Naive B cell (primary cell): Measurements from ENCODE around the gene SH3TC1. TPM values are rescaled to one million over a fixed set of nuclear protein-coding genes. Genes with fewer than 3 reads are reported as not detected.

ENCODE experiments used
- ATAC-seq, 2 donors: fragments of 150-1000 bp; cut with Tn5 transposase; 2 replicates each; pipeline ENCODE4 v1.10.0; 2021; ENCODE audit warnings: low read depth in 2 of 2, mild to moderate bottlenecking in 2 of 2, moderate library complexity in 2 of 2
- DNase-seq: peaks from one replicate; pipeline ENCODE4 v3.0.0; 2022
- H3K27ac Mint-ChIP-seq, 6 donors: one replicate each; pipeline ENCODE4 v1.8.0; 2020 to 2022; ENCODE audit warnings: mild to moderate bottlenecking in 6 of 6, mixed read lengths in 6 of 6, moderate library complexity in 5 of 6, inconsistent platforms in 2 of 6
- H3K27me3 Mint-ChIP-seq, 3 donors: one replicate each; pipeline ENCODE4 v1.8.0; 2021 to 2022; ENCODE audit warnings: mixed read lengths in 3 of 3, mild to moderate bottlenecking in 1 of 3
- H3K36me3 Mint-ChIP-seq, 2 donors: one replicate each; pipeline ENCODE4 v1.8.0; 2020 to 2022; ENCODE audit warnings: mixed read lengths in 2 of 2, inconsistent platforms in 1 of 2, mild to moderate bottlenecking in 1 of 2
- H3K4me1 Mint-ChIP-seq, 3 donors: one replicate each; pipeline ENCODE4 v1.8.0; 2020 to 2022; ENCODE audit warnings: mixed read lengths in 3 of 3, inconsistent platforms in 1 of 3, mild to moderate bottlenecking in 1 of 3, moderate library complexity in 1 of 3
- H3K4me3 Mint-ChIP-seq, 8 donors: one replicate each; pipeline ENCODE4 v1.8.0; 2020 to 2022; ENCODE audit warnings: mild to moderate bottlenecking in 8 of 8, mixed read lengths in 8 of 8, moderate library complexity in 8 of 8, inconsistent platforms in 2 of 8
- H3K9me3 Mint-ChIP-seq, 7 donors: one replicate each; pipeline ENCODE4 v1.8.0; 2020 to 2022; ENCODE audit warnings: mixed read lengths in 7 of 7, mild to moderate bottlenecking in 5 of 7, inconsistent platforms in 2 of 7, moderate library complexity in 1 of 7
- polyA plus RNA-seq, 6 donors: library from polyadenylated mRNA; unstranded; fragments of 300-500 nt; fragmentation: Illumina TruSeq; gene quantifications; one replicate each; pipeline ENCODE4 v1.2.3, GENCODE V29; 2021; ENCODE audit warnings: low read depth in 6 of 6

SH3TC1 gene
- polyA plus RNA-seq, 6 donors from 2014 or later = 24.1 to 64.3 (median 37.5) TPM

DNA sequence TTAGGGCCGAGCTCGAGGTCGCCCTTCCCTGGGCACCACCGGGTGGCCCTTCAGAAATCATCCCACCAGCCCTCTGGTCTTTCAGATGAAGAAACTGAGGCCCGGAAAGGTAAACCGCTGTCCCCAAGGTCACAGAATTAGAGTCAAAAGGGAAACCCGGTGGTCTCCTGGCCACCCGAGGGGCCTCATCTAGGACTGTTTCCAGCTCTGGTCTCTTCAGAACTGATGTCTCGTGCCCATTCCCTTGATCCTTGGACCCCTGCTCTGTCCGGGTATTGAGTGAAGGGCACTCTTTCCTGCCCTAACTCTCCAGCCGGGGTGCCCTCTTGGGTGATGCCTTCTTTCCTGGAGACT is 71.3 kb downstream of the SH3TC1 start:
- no peak for DNase-seq
- H3K27ac Mint-ChIP-seq = no peak overlapping the region
- peaks cover 19 to 62% (median 47%) of the 10 kb centered on the region in 3 donors for H3K27me3 Mint-ChIP-seq

DNA sequence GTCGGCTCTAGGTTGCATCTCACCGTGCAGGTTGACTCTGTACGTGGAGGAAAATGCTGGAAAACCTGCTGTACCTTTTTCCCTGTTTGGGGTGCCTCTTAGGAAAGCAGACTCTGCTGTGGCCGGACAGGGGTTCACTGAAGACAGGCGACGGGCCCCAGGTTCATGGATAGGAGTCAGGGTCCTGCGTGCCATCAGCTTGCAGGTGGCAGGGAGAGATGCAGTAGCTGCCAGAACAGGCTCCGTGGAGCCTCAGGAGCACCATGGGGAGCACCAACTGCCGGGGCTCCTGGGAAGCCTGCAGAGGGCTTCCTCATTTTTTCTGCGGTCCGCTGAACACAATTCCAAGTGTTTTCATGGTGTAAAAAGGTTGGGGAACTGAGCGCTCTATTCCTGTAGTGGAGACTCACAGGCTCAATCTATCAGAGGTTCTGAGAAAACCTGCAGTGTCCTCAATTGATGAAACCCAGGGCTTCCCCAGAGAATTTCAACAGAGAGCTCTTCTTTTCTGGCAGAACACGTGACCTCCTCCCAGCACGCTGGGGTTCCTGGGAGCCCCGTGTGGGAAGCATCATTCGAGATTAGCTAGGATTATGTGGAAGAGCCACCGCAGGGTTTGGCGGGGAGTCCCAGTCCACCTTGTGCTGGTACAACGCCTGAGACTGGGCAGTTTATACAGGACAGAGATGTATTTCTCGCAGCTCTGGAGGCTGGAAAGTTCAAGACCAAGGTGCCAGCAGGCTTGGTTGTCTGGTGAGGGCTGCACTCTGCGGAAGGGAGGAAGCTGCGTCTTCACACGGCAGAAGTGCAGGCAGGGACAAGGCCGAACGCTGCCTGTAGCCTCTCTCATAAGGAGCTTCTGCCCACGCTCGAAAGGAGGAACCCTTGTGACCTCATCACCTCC is 72.1 kb downstream of the SH3TC1 start:
- ATAC-seq = no peak
- Mint-ChIP-seq H3K4me3 (peak overlapping the region in 1 of 8 donors; percentile 40), H3K9me3 (peaks cover 0 to 1% (median 0%) of the 10 kb centered on the region in 7 donors), H3K4me1 (peaks cover 0 to 6% (median 0%) of the 10 kb centered on the region in 3 donors), H3K27ac (no peak overlapping the region), H3K36me3 (no peaks in the 10 kb centered on the region), H3K27me3 (peaks cover 21 to 66% (median 47%) of the 10 kb centered on the region in 3 donors)
- no peak for DNase-seq

More for the DNA sequence above, 71.3 kb downstream of the SH3TC1 start:
- H3K4me1 Mint-ChIP-seq = peaks cover 0 to 6% (median 0%) of the 10 kb centered on the region in 3 donors
- no peak overlapping the region for H3K4me3 Mint-ChIP-seq
- no peak for ATAC-seq
- peaks cover 0 to 1% (median 0%) of the 10 kb centered on the region in 7 donors for H3K9me3 Mint-ChIP-seq
- H3K36me3 Mint-ChIP-seq = no peaks in the 10 kb centered on the region

DNA sequence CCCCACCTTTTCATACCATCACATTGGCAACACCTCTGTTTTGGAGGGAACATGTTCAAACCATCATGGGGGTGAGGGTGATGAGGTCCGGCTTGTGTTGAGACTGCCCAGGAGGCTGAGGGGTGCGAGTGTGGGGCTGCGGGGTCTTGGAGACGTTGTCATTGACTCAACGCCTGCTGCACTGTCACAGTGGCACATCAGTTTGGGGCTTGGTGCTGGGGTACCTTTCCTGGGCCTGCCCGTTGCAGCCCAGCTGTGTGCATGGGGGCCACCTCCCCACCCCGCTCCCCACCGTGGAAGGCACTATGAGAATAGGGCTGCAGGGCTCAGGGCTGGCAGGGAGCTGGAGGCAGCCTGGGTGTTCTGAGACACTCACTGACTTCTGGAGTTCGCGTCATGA is 72.7 kb downstream of the SH3TC1 start:
- ATAC-seq (no peak), DNase-seq (no peak)
- no peak overlapping the region for H3K27ac Mint-ChIP-seq
- H3K36me3 Mint-ChIP-seq = no peaks in the 10 kb centered on the region
- no peak overlapping the region for H3K4me3 Mint-ChIP-seq
- peaks cover 21 to 64% (median 47%) of the 10 kb centered on the region in 3 donors for H3K27me3 Mint-ChIP-seq
- peaks cover 0 to 6% (median 0%) of the 10 kb centered on the region in 3 donors for H3K4me1 Mint-ChIP-seq
- peaks cover 0 to 1% (median 0%) of the 10 kb centered on the region in 7 donors for H3K9me3 Mint-ChIP-seq

DNA sequence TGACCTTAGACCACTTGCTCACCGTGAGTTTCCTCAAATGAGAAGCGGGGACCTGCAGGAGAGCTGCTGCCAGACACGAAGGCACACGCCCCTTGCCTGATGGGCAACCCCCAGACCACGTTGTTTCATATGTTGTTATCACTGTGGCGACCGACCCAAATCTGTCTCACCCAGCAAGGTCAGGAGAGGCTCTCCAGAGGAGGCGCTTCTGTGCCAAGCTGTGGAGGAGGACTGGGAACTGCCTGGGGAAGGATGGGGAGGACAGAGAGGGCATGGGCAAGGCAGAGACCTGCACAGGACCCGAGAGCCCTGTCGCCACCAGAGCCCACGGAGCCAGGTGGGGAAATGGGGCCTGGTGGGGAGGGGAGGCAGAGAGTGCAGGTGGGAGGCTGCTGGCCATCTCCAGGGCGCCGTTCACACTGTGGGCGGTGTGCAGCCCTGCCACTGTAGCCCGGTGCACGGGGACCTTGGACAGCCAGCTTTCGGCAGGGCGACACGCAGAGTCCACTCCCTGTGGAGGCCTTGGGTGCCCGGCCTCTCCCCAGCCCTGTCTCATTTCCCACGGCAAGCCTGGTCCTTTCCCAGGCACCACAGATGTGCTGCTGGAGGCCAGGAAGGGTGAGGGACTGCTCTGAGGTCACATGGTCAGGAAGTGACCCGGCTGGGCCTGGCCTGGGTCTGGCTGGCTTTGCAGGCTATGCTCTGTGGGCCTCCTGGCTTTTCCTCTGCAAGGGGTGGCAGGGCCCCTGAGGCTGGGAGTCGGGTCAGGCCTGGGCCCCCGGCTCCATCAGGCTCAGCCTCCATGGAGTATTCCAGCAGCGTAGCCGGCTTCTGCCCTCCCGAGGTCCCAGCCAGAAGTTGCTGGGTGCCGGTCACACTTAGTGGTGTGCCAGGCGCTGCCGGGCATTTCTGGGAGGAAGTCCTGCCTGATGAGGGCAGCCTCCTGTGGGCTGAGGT is 73.7 kb downstream of the SH3TC1 start:
- Mint-ChIP-seq H3K4me1 (peaks cover 0 to 6% (median 0%) of the 10 kb centered on the region in 3 donors), H3K4me3 (no peak overlapping the region), H3K27ac (no peak overlapping the region), H3K9me3 (peaks cover 0 to 1% (median 0%) of the 10 kb centered on the region in 7 donors), H3K27me3 (peaks cover 21 to 61% (median 47%) of the 10 kb centered on the region in 3 donors), H3K36me3 (no peaks in the 10 kb centered on the region)
- ATAC-seq = no peak
- no peak for DNase-seq

DNA sequence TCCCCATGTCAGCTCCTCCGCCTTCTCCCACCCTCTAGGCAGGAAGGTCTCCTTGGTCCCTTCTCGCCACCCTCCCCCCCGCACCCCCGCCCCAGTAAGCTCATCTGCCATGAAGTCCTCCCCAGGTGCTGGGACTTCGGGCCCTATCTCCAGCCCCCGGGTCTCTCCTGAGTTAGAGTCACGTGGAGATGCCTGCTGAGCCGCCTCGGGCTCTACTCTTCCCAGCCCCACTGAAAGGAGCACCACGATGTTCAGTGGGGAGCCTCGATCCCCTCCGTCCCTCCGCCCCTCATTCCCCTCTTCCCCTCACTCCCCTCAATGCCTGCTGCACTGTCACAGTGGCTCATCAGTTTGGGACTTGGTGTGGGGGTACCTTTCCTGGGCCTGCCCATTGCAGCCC is 74.4 kb downstream of the SH3TC1 start:
- Mint-ChIP-seq H3K36me3 (no peaks in the 10 kb centered on the region), H3K27me3 (peaks cover 21 to 58% (median 44%) of the 10 kb centered on the region in 3 donors), H3K9me3 (peaks cover 0 to 1% (median 0%) of the 10 kb centered on the region in 7 donors), H3K4me3 (no peak overlapping the region), H3K4me1 (peaks cover 0 to 5% (median 0%) of the 10 kb centered on the region in 3 donors), H3K27ac (no peak overlapping the region)
- ATAC-seq (no peak), DNase-seq (no peak)

DNA sequence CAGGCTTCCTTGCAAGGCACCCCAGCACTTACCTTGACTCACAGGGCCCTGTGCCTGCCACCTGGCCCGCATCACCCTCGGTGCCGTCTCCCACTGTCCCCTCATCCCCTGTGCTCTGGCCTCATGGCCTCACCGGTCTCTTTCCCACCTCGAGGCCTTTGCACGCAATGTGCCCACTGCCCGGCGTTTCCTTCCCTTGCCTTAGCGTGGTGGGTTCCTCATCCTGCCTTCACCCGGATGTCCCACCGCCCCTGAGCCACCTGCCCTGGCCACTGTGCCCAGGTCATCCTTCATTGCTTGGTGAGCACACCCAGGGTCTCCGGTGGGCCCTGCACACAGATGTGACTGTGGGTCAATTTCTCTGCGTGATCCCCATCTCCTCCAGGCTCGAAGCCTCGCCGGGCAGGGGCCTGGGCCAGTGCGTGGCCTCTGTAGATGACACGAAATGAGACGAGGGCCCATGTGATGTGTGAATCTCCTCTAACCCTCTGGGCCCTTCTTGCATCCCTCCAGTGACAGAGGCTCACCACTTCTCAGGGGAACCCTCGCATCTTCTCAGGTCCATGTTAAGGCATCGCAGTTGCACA is 75.1 kb downstream of the SH3TC1 start:
- ATAC-seq (no peak), DNase-seq (no peak)
- Mint-ChIP-seq H3K27ac (peak overlapping the region in 1 of 6 donors; percentile 78), H3K9me3 (peaks cover 0 to 1% (median 0%) of the 10 kb centered on the region in 7 donors), H3K4me3 (no peak overlapping the region), H3K27me3 (peaks cover 14 to 51% (median 37%) of the 10 kb centered on the region in 3 donors), H3K36me3 (no peaks in the 10 kb centered on the region), H3K4me1 (peaks cover 0 to 5% (median 3%) of the 10 kb centered on the region in 3 donors)

DNA sequence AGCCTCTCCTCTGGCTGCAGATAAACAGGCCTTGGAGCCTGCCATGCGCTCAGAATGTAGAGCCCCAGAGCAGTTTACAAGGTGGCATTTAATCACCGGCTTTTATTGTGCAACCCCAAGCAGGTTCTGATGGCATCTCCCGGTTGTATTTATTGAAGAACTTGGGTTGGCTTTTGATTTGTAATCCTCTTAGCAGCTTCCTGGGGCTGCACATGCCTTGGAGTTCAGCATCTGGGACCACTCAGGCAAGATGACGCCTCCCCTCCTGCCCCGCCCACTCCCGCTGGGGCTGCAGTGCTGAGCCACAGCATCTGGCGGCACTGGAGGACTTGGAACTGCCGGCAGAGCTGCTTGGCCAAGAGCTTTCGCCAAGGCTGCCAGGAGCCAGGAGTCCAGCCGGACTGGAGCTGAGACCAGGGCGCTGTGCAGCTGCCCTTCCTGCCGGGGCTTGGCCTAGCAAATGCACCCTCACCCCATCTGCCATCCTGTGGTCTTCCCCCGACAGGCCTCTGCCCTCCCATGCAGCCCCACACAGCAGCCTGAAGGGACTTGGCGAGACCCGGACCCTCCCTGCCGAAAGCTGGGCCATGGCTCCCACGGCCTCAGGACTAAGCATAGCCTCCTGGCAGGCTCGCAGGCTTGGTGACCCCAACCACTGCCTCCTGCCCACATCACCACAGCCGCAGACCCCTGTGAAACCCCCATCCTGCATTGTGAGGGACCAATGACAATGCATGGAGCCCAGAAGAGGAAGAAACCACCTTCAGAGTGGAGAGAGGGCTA is 75.9 kb downstream of the SH3TC1 start:
- Mint-ChIP-seq H3K4me1 (peaks cover 0 to 7% (median 3%) of the 10 kb centered on the region in 3 donors), H3K4me3 (no peak overlapping the region), H3K27me3 (peaks cover 14 to 49% (median 37%) of the 10 kb centered on the region in 3 donors), H3K36me3 (no peaks in the 10 kb centered on the region), H3K9me3 (no peaks in the 10 kb centered on the region), H3K27ac (no peak overlapping the region)
- ATAC-seq (no peak), DNase-seq (no peak)

DNA sequence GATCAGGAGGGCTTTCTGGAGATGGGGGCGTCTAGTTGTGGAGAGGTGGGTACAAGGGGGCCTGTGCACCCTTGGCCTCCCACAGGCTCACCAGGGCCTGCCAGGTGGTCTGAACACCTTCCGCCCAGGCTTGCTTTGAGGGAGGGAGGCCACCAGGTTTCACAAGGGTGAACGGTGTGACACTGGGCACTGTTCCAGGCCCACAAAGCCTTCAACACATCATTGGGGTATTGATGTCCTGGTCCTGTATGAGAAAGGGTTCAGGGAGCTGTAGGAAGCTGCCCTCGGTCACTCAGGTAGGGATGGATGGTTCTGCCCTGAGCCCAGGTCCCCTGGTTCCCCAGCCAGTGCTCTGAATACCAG is 76.4 kb downstream of the SH3TC1 start:
- Mint-ChIP-seq H3K27me3 (peaks cover 14 to 47% (median 34%) of the 10 kb centered on the region in 3 donors), H3K4me1 (peaks cover 0 to 7% (median 3%) of the 10 kb centered on the region in 3 donors), H3K27ac (no peak overlapping the region), H3K36me3 (no peaks in the 10 kb centered on the region), H3K9me3 (no peaks in the 10 kb centered on the region), H3K4me3 (no peak overlapping the region)
- DNase-seq = no peak
- no peak for ATAC-seq

DNA sequence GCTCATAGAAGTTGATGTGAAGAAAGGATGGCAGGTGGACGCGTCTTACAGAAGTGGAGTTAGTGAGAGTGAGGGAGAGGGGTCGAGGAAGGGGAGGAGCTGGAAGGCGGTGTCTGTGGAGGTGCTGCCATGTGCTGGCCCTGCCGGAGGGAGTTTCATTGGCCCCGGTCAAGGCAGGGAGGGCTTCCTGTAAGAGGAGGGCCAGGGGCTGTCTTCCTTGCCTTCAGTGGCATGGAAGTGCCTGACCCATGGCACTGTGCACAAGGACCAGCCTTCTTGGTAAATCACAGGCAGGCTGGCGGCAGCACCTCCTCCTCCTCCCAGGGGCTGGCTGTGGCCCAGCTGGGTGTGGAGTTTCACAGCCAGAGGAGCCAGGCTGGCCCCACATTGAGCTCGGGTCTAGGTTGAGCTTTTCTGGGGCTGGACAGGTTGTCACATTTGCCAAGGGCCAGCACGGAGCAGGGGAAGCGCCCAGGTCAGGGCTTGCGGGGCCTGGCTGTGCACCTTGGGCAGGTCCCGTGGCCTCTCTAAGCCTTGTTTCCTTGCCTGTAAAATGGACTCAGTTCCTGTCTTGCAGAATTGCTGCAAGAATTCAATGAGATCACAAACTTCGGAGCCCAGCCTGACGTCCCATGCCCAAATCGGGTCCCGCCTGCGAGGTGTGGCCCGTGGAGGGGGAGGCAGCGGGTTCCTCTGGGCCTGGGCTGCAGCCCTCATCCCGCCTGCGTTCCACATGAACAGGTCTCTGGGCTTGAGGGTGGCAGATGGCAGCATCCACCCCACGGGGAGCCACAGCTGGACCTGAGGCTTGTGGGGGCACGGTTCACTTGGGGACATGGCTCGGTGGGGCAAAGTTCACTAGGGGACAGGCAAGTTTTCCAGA is 77.5 kb downstream of the SH3TC1 start:
- ATAC-seq = no peak

DNA sequence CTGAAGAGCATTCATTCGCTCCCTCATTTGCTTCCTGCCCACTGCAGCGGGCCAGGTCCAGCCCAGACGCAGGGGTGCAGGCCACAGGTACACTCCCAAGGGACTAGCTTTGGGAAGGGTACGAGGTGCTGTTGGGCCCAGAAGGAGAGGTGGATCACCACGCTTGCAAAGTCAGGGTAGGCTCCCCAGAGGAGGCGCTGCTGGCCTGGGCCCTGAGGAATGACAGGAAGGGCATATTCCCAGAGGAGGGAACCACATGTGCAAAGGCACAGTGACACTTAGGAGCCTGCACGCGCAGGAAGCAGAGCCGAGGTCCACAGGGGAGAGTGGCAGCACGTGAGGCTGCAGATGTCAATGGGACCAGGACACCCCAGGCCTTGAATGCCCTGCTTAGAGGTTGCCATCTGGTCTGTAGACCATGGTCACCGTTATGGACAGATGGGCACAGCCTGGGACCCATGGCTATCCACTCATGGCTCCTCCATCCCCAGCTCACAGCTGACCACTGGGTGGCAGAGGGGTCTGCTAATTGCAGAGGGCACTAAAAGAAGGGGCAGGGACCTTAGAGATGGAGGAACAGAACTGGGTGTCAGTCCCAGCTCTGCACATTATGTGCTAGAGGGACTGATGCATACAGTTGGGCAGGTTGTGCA is 78.4 kb downstream of the SH3TC1 start:
- no peak for DNase-seq
- Mint-ChIP-seq H3K4me1 (peaks cover 0 to 7% (median 3%) of the 10 kb centered on the region in 3 donors), H3K27me3 (peaks cover 6 to 27% (median 15%) of the 10 kb centered on the region in 3 donors), H3K27ac (no peak overlapping the region), H3K9me3 (no peaks in the 10 kb centered on the region), H3K4me3 (no peak overlapping the region), H3K36me3 (no peaks in the 10 kb centered on the region)
- no peak for ATAC-seq

More for the DNA sequence above, 77.5 kb downstream of the SH3TC1 start:
- peak overlapping the region in 1 of 6 donors; percentile 32 for H3K27ac Mint-ChIP-seq
- H3K9me3 Mint-ChIP-seq = no peaks in the 10 kb centered on the region
- H3K4me3 Mint-ChIP-seq = no peak overlapping the region
- peaks cover 0 to 7% (median 3%) of the 10 kb centered on the region in 3 donors for H3K4me1 Mint-ChIP-seq
- H3K36me3 Mint-ChIP-seq = no peaks in the 10 kb centered on the region
- DNase-seq = no peak
- H3K27me3 Mint-ChIP-seq = peaks cover 8 to 36% (median 23%) of the 10 kb centered on the region in 3 donors

DNA sequence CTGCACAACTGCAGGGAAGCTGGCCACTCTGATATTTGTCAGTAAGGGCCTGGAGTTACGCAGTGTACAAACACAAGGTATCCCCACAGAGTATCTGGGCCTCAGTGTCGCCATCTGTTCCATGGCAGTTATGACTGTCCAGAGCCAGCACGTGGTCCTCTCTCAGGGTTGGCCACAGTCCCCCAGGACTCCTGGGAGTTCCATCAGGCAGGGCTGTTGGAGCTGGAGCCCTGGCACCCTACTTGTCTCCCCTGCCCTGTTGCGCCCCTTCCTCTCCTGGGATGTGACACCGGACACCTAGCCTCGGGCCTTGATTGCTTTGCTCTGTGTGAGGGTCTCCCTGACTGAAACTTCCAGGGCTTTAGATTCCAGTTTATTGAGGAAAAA is 78.9 kb downstream of the SH3TC1 start:
- H3K4me1 Mint-ChIP-seq = peaks cover 3 to 7% (median 4%) of the 10 kb centered on the region in 3 donors
- no peak overlapping the region for H3K4me3 Mint-ChIP-seq
- no peaks in the 10 kb centered on the region for H3K9me3 Mint-ChIP-seq
- no peak for DNase-seq
- H3K27ac Mint-ChIP-seq = no peak overlapping the region
- ATAC-seq = no peak
- H3K27me3 Mint-ChIP-seq = peaks cover 5 to 24% (median 13%) of the 10 kb centered on the region in 3 donors
- H3K36me3 Mint-ChIP-seq = no peaks in the 10 kb centered on the region
